Activated CD4-positive, CD25-positive, alpha-beta regulatory T cell treated with anti-CD3 and anti-CD28 coated beads, Interleukin-2, amount 50 U/mL, for 72 hours (primary cell): ENCODE measurements around the gene PFKP.
"Not testable (repeated sequence)": the region's sequence is repeated elsewhere in the genome, so short reads cannot be mapped to it uniquely, and the experiment has no call there.

ENCODE experiments used
- DNase-seq: peaks from one replicate; pipeline ENCODE4 v3.0.0; 2021

The PFKP gene

GRCh38 chr10:3100093-3100792 is 32.9 kb downstream of the PFKP start:
- no peak for DNase-seq

DNA sequence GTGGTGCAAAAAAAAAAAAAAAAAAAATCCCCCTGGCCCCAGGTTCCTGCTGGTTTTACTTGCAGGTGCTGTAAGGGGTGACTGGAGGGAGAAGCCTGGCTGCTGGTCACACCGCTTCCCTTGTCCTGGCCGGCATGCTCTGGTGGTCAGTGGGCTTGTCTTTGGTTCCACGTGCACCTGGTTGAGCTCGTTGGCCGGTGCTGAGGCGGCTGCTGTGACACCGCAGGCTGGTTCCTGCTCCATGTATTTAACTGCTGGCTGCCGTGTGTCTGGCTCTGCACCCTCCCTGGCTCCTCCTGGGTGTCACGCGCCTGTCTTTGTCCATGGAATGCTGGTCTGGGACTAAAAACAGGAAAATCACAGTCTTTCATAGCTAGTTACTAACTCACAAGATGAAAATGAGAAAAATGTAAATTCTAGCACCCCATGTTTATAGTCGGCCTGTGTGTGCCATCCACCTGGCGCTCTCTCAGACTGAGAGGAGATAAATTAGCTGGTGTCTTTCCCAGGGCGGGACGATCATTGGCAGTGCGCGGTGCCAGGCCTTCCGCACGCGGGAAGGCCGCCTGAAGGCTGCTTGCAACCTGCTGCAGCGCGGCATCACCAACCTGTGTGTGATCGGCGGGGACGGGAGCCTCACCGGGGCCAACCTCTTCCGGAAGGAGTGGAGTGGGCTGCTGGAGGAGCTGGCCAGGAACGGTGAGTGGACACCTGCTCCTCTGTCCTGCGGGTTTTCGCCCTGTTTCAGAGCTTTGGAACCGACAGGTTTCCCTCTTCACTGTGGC is 33.7 kb downstream of the PFKP start:
- DNase-seq = no peak

DNA sequence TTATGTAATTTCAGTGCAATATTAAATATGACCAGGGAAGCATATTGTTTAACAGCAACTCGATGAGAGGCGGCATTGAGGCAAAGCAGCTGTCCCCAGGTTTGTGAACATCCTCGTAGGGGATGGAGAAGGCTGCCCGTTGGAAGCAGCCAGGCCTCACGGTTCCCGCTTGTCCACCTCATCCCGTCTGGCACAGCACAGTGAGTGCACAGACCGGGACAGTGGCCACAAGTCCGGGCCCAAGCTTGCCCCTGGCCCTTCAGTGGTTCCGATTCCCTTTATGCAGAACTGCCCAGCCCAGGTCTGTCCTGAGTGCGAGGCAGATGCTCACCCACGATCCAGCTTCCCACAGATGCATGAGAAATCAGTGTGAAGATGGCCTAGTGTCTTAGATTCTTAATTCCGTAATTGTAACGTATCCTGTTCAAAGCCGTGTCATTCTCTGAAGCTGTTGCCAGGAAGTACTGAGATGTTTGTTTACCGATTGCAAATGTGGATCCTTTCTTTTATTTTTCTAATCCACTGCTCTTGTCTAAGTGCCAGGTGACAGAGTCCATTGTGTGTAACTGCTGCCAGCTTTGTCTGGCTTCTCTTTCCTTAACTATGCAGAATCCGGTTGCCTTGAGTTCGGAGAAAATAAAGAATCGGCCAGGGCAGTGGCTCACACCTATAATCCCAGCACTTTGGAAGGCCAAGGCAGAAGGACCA is 35.5 kb downstream of the PFKP start:
- no peak for DNase-seq

DNA sequence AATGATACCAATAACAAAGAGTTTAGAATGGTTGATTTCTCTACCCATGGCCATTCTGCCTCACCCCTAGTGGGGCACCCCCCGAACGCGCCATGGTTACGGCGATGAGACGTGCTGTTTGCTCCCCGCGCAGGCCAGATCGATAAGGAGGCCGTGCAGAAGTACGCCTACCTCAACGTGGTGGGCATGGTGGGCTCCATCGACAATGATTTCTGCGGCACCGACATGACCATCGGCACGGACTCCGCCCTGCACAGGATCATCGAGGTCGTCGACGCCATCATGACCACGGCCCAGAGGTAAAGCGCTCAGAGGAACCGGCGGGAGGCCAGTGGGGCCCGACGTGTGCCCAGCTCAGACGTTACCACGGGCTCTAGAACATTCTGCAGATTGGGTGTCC is 36.3 kb downstream of the PFKP start:
- no peak for DNase-seq

DNA sequence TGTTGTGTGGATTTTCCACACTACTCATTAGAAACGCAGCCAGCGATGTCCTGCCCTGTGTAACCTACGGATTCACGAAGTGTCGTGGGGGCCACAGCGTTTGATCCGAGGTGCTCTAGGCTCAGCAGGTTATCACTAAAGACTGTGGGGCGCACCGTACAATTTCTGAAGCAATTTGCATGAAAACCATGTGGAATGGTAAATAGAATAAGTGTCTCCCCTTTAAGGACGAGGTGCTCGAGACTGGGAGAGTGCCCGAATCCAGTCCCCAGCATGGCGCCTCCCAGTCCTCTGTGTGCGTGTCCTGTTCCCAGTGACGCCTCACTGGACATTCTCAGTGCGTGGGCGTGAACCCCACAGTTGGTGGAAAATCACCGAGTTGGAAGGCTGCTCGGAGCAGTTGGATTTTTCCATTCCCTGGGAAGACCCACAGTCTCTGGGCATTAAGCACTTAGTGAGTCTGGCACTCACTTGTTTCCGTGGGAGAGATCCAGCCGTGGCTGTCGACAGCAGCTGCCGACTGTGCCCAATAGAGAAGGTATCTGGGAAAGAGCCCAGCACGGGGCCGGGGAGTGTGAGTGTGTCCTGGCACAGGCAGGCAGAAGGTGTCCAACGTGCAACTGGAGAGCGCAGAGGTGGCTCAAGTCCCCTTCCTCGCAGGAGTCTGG is 37.0 kb downstream of the PFKP start:
- DNase-seq = no peak

- no peak for DNase-seq
These were observed 37.8 kb downstream of the PFKP start for GRCh38 chr10:3105166-3105565.

- no peak for DNase-seq
These were observed 38.6 kb downstream of the PFKP start for GRCh38 chr10:3105905-3106304.

DNA sequence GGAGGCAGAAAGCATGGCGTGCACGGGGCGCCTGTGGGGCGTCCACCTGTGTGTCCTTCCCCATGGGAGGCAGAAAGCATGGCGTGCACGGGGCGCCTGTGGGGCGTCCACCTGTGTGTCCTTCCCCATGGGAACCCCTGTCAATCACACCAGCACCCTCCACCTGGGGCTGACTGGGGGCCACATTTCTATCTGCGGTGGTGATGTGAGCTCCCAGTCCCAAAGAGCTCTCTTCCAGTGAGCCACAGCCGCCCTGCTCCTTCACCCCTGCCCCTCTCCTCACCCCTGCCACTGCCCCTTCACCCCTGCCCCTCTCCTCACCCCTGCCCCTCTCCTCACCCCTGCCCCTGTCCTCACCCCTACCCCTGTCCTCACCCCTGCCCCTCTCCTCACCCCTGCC is 39.0 kb downstream of the PFKP start:
- not testable (repeated sequence) for DNase-seq

- DNase-seq = no peak
These were observed 39.6 kb downstream of the PFKP start for GRCh38 chr10:3106928-3107425.

- no peak for DNase-seq
These were observed 40.1 kb downstream of the PFKP start for GRCh38 chr10:3107426-3107961.

- no peak for DNase-seq
These were observed 40.7 kb downstream of the PFKP start for GRCh38 chr10:3108033-3108432.

GRCh38 chr10:3108575-3109105 is 41.3 kb downstream of the PFKP start:
- no peak for DNase-seq

DNA sequence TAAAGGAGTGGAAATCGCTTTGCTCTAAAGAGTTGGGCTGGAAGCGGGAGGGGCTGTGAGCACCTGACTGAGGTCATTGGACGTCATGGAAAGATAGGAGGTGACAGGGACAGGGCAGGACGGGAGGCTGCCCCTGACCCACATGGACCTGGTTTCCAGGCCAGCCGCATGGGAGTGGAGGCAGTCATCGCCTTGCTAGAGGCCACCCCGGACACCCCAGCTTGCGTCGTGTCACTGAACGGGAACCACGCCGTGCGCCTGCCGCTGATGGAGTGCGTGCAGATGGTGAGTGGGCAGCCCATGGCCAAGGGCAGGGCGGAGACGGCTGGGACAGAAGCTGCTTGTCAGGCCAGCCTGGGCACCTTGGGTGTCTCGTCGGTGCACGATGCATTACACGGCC is 41.8 kb downstream of the PFKP start:
- DNase-seq = no peak

GRCh38 chr10:3109633-3110032 is 42.3 kb downstream of the PFKP start:
- no peak for DNase-seq

GRCh38 chr10:3110782-3111620 is 43.7 kb downstream of the PFKP start:
- DNase-seq = no peak

DNA sequence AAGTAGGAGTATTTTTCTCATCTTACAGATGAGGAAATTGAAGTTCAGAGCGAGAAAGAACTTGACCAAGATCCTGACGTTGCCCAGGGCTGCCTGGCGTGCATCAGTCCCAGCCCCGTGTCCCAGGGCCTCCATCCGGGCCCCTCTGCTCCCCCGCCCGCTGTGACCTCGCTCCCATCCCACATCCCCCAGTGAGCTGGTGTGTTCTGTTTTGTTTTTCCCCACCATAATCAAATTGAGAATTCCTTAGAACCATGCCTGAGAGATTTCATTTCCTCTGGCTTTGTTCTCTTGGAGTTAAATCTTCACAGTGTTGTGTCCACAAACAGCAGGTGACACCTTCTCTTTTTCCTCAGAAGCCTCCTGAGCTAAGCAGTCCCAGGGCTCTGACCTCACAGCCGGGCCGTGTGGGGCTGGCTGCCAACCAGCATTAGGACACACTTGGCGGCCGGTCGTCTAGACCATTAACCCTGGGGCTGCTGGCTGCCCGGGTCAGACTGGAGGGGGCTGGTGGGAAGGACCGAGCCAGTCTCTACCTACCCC is 44.3 kb downstream of the PFKP start:
- DNase-seq = no peak

DNA sequence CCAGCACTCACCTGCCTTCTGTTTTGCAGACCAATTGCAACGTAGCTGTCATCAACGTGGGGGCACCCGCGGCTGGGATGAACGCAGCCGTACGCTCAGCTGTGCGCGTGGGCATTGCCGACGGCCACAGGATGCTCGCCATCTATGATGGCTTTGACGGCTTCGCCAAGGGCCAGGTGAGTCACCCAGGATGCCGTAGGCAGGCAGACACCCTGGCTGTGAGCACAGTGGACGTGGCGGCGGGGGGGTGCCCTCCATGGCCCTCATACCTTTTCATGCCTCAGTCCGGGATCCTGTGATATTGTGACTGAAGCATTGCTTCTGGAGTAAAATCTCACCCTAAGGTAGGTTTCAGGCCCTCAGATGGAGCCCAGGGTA is 46.0 kb downstream of the PFKP start:
- DNase-seq = no peak

GRCh38 chr10:3115685-3116084 is 48.3 kb downstream of the PFKP start:
- DNase-seq = no peak

GRCh38 chr10:3116508-3117100 is 49.3 kb downstream of the PFKP start:
- DNase-seq = no peak

DNA sequence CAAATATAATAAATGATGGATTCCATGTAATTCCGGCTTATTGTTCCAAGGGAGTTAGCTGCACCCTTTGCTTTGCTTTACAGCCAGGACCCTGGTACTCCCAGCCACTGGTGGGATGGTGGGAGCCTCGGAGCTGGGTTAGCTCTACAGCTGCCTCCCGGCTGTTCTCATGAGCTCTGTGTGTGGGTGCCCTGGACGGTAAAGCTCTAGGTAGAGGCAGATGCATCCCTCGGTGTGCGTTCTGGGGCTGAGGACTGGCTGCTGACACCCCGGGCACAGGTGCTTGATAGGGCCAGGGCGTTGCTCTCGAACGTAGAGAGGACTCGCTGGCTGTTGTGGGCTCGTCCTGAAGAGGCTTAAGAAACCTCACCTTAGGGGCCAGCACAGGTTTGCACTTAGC is 50.1 kb downstream of the PFKP start:
- DNase-seq = no peak

DNA sequence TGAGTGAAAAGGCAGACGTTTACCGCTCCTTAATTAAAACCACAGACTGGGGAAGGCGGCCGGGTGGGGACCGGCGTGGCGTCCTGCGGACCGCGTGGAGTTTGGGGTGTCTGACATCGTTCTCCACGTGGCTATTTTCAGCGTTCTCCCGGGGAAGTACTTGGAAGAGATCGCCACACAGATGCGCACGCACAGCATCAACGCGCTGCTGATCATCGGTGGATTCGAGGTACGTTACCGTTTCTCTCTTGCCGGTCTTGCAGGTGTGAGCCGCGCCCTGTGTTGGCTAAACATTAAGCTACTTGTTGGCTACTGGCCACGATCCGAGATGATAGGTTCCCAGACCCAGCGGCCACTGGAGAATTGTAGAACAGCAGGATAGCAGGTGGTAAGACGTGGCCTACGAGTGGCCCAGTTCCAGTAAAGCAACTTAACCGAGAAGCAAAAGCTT is 51.3 kb downstream of the PFKP start:
- no peak for DNase-seq
